Measurements from ENCODE around the gene AEN. TPM values are rescaled to one million over a fixed set of nuclear protein-coding genes. Genes with fewer than 3 reads are reported as not detected.

Gene AEN
- total RNA-seq, 1 experiment from 2014 or later, result 183 TPM

DNA sequence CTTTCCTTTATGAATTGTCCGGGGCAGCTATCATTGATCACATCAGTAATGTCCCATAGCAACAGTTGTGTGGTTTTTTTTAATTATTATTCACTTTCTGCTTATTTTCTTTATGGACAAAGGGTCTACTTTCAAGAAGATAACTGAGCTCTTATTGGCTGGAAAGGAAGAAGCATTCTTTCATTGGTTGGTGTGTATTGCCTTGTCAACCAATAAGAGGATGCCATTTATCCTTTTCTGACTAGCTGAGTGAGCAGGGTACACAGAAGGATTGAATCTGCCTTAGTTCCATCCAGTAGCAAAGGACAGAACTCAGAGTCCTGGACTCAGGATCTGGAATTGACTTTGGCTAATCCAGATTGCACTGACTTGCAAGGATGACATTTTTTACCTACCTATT is 13.2 kb upstream of the AEN start:
- no peak for DNase-seq (ENCODE audit: low spot score)

DNA sequence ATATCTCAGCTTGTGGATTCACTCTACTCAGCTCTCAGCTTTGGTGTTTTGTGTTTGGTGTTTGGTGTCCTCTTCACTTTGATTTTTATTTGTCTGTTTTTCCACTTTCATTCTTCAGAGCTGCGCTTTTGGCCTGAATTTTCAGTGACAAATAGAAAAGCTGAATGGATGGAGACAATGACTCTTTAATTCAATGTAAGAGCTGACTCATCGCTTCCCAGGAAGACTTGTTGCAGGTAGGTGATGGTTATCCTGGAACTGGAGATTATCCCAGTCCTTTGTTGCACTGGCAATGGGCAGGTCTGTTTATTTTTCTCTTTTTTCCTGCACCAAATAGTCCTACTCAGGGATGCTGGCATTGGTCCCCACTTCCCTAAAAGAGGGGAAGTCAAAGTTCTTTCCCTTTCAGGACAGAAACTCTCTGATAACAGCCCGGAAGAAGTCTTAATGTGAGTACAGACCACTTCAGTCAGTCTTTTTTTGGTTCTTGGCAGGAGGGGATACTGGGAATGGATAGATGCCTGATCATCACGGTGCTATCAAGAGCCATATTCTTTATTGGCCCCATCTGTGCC is 12.4 kb upstream of the AEN start:
- Mint-ChIP-seq H3K27me3 (ENCODE audit: low read depth) (peaks cover 86% of the 10 kb centered on the region), H3K27ac (no peak overlapping the region), H3K9me3 (no peaks in the 10 kb centered on the region), H3K4me1 (peaks cover 84% of the 10 kb centered on the region), H3K4me3 (no peak overlapping the region), H3K36me3 (no peaks in the 10 kb centered on the region)
- CTCF ChIA-PET, result interaction anchor here (0.9 to 1.1 kb wide), 2 partner anchors 130 to 142 kb away, joined by 3 read pairs; partner anchors contain the start of genes MRPL46 and MRPS11
- TF ChIP-seq ZNF138 (CRISPR knock-in tag; conservative IDR thresholded peaks at IDR 0.05) (no peak), KAT7 (CRISPR knock-in tag; IDR thresholded peaks at IDR 0.05; ENCODE audit: borderline replicate concordance) (no peak), TEAD1 (CRISPR knock-in tag; IDR thresholded peaks at IDR 0.05) (no peak), NFATC4 (CRISPR knock-in tag; IDR thresholded peaks at IDR 0.05) (no peak), ZSCAN18 (CRISPR knock-in tag; IDR thresholded peaks at IDR 0.05) (no peak), EMX1 (CRISPR knock-in tag; IDR thresholded peaks at IDR 0.05) (no peak), TCF7 (CRISPR knock-in tag; IDR thresholded peaks at IDR 0.05; ENCODE audit: low read depth) (no peak), NFE2L1 (CRISPR knock-in tag; IDR thresholded peaks at IDR 0.05) (no peak), NR3C1 (CRISPR knock-in tag; conservative IDR thresholded peaks at IDR 0.05; ENCODE audit: low read depth) (no peak), SMAD3 (CRISPR knock-in tag; IDR thresholded peaks at IDR 0.05; ENCODE audit: borderline replicate concordance) (no peak), ZNF263 (CRISPR knock-in tag; IDR thresholded peaks at IDR 0.05; ENCODE audit: low read depth) (no peak)
- TF ChIP-seq, protein P1, sequence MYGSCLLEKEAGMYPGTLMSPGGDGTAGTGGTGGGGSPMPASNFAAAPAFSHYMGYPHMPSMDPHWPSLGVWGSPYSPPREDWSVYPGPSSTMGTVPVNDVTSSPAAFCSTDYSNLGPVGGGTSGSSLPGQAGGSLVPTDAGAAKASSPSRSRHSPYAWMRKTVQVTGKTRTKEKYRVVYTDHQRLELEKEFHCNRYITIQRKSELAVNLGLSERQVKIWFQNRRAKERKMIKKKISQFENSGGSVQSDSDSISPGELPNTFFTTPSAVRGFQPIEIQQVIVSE (CRISPR knock-in tag; IDR thresholded peaks at IDR 0.05; ENCODE audit: borderline replicate concordance), result no peak
- TF ChIP-seq, protein P2, sequence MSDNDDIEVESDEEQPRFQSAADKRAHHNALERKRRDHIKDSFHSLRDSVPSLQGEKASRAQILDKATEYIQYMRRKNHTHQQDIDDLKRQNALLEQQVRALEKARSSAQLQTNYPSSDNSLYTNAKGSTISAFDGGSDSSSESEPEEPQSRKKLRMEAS (CRISPR knock-in tag; IDR thresholded peaks at IDR 0.05), result no peak
- TF ChIP-seq, protein P3, sequence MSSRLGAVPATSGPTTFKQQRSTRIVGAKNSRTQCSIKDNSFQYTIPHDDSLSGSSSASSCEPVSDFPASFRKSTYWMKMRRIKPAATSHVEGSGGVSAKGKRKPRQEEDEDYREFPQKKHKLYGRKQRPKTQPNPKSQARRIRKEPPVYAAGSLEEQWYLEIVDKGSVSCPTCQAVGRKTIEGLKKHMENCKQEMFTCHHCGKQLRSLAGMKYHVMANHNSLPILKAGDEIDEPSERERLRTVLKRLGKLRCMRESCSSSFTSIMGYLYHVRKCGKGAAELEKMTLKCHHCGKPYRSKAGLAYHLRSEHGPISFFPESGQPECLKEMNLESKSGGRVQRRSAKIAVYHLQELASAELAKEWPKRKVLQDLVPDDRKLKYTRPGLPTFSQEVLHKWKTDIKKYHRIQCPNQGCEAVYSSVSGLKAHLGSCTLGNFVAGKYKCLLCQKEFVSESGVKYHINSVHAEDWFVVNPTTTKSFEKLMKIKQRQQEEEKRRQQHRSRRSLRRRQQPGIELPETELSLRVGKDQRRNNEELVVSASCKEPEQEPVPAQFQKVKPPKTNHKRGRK (CRISPR knock-in tag; IDR thresholded peaks at IDR 0.05; ENCODE audit: borderline replicate concordance), result no peak
- DNase-seq (ENCODE audit: low spot score) (no peak), ATAC-seq (no peak)
- POLR2A ChIA-PET, result interaction anchor here (0.8 kb wide), 1 partner anchor 41 kb away, joined by 3 read pairs; no protein-coding TSS in a partner anchor

More for the DNA sequence above, 13.2 kb upstream of the AEN start:
- Mint-ChIP-seq H3K4me1 (peaks cover 83% of the 10 kb centered on the region), H3K4me3 (no peak overlapping the region), H3K27me3 (ENCODE audit: low read depth) (peaks cover 86% of the 10 kb centered on the region), H3K9me3 (no peaks in the 10 kb centered on the region), H3K27ac (no peak overlapping the region), H3K36me3 (no peaks in the 10 kb centered on the region)
- POLR2A ChIA-PET, result no interaction called here
- ATAC-seq, result no peak
- CTCF ChIA-PET, result interaction anchor here (0.9 kb wide), 1 partner anchor 129 kb away, joined by 3 read pairs; no protein-coding TSS in a partner anchor
- TF ChIP-seq ESRRA (CRISPR knock-in tag; IDR thresholded peaks at IDR 0.05; ENCODE audit: borderline replicate concordance) (no peak), ZNF532 (CRISPR knock-in tag; IDR thresholded peaks at IDR 0.05; ENCODE audit: borderline replicate concordance) (no peak), GABPB1 (CRISPR knock-in tag; IDR thresholded peaks at IDR 0.05) (no peak), EMX1 (CRISPR knock-in tag; IDR thresholded peaks at IDR 0.05) (no peak), SOX15 (CRISPR knock-in tag; IDR thresholded peaks at IDR 0.05) (no peak), NFE2L1 (CRISPR knock-in tag; IDR thresholded peaks at IDR 0.05) (no peak)
- TF ChIP-seq, protein P4, sequence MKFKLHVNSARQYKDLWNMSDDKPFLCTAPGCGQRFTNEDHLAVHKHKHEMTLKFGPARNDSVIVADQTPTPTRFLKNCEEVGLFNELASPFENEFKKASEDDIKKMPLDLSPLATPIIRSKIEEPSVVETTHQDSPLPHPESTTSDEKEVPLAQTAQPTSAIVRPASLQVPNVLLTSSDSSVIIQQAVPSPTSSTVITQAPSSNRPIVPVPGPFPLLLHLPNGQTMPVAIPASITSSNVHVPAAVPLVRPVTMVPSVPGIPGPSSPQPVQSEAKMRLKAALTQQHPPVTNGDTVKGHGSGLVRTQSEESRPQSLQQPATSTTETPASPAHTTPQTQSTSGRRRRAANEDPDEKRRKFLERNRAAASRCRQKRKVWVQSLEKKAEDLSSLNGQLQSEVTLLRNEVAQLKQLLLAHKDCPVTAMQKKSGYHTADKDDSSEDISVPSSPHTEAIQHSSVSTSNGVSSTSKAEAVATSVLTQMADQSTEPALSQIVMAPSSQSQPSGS (CRISPR knock-in tag; IDR thresholded peaks at IDR 0.05; ENCODE audit: borderline replicate concordance, low read depth), result no peak
